Mucosa of descending colon (tissue), 3 donors: Measurements from ENCODE around the gene INO80D. TPM values are rescaled to one million over a fixed set of nuclear protein-coding genes. Genes with fewer than 3 reads are reported as not detected.

Source experiments
- ATAC-seq: fragments of 200-7000 bp; cut with Tn5 transposase; one replicate; pipeline ENCODE4 v1.9.1; 2020; ENCODE audit warnings: mild to moderate bottlenecking, moderate library complexity
- DNase-seq, 3 donors: peaks; one replicate each; pipeline ENCODE4 v3.0.0-alpha.2; 2020
- H3K36me3 ChIP-seq: fragments of 200-600 bp; one replicate; pipeline ENCODE4 v1.8.0; 2021; ENCODE audit warnings: low read depth, mild to moderate bottlenecking
- H3K4me1 ChIP-seq: fragments of 200-600 bp; one replicate; pipeline ENCODE4 v1.8.0; 2021; ENCODE audit warnings: low read depth, mild to moderate bottlenecking
- H3K4me3 ChIP-seq: fragments of 200-600 bp; one replicate; pipeline ENCODE4 v1.8.0; 2021; ENCODE audit warnings: mild to moderate bottlenecking
- H3K9me3 ChIP-seq: fragments of 200-600 bp; one replicate; pipeline ENCODE4 v1.8.0; 2021; ENCODE audit warnings: mild to moderate bottlenecking
- intact Hi-C, 2 donors: fragments of 100-400 bp; cut with DNase I in 1 of 2; cut with micrococcal nuclease in 1 of 2; formaldehyde crosslinking; loops; one replicate each; pipeline versions ENCODE4 v1.11.0 to v1.11.1; 2022; cut with DNase I, micrococcal nuclease
- total RNA-seq, 3 donors: library from RNA; stranded (reverse); fragmentation: NEBNext Ultra II Directional in 2 of 3; extraction: Animal tissue kit (Norgen Biotek cat#: 25700) in 2 of 3; gene quantifications; one replicate each; pipeline versions ENCODE4 v1.2.1 to v1.2.4, GENCODE V29; 2021 to 2023
- TF ChIP-seq, protein P1 (sequence below): fragments of 200-600 bp; IDR thresholded peaks from one replicate; pipeline ENCODE4 v1.8.0; 2022; ENCODE audit warnings: antibody characterized with exemption, mild to moderate bottlenecking
- donor health status: DM: no; HTN: no; CAD: no; lungs with moderate emphysema.
- donor health status: DM: no; HTN: no; CAD: no.
- donor health status: DM: no; HTN: yes; CAD: no.

The INO80D gene
- total RNA-seq, 3 donors from 2014 or later = 27.3 to 36.2 (median 30.8) TPM

DNA sequence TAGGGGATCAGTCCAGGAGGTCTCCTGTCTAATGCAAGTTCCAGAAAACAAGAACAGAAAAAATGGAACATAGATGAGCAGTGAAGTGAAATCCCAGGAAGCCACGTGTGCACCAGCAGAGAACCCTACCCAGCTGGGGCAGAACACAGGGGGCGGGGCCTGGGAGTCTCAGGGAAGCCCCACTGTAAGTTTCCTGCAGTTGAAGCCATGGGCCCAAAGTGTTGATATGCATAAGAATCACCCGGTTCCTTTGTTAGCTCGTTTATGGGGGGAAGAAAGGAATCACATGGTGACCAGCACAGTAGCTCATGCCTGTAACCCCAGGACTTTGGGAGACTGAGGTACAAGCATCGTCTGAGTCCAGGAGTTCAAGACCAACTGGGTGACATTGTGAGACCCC lies 131.3 kb downstream of the INO80D start:
- ATAC-seq (peak; percentile 38), DNase-seq (peak in 2 of 3 donors; percentile 37 to 52)
- TF ChIP-seq, protein P1, sequence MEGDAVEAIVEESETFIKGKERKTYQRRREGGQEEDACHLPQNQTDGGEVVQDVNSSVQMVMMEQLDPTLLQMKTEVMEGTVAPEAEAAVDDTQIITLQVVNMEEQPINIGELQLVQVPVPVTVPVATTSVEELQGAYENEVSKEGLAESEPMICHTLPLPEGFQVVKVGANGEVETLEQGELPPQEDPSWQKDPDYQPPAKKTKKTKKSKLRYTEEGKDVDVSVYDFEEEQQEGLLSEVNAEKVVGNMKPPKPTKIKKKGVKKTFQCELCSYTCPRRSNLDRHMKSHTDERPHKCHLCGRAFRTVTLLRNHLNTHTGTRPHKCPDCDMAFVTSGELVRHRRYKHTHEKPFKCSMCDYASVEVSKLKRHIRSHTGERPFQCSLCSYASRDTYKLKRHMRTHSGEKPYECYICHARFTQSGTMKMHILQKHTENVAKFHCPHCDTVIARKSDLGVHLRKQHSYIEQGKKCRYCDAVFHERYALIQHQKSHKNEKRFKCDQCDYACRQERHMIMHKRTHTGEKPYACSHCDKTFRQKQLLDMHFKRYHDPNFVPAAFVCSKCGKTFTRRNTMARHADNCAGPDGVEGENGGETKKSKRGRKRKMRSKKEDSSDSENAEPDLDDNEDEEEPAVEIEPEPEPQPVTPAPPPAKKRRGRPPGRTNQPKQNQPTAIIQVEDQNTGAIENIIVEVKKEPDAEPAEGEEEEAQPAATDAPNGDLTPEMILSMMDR = no peak
- no peaks in the 10 kb centered on the region for H3K36me3 ChIP-seq
- no peaks in the 10 kb centered on the region for H3K9me3 ChIP-seq
- no peak overlapping the region for H3K4me3 ChIP-seq
- intact Hi-C loops = no loop called here
- peaks cover 10% of the 10 kb centered on the region for H3K4me1 ChIP-seq

DNA sequence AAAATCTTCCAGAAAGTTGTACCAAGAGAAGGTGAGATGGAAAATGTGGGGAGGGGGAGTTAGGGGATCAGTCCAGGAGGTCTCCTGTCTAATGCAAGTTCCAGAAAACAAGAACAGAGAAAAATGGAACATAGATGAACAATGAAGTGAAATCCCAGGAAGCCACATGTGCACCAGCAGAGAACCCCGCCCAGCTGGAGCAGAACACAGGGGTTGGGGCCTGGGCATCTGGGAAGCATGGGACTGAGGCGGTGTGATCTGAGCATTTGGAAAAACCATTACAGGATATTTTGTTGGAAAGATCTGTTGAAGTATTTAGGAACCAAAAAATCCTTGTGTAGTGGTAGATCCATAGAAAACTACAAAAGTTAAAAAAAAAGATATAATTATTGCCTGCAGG lies 133.7 kb downstream of the INO80D start:
- TF ChIP-seq, protein P1 = no peak
- H3K4me3 ChIP-seq = no peak overlapping the region
- ATAC-seq = no peak
- no peaks in the 10 kb centered on the region for H3K36me3 ChIP-seq
- H3K9me3 ChIP-seq = no peaks in the 10 kb centered on the region
- H3K4me1 ChIP-seq = peaks cover 9% of the 10 kb centered on the region
- intact Hi-C loops = no loop called here
- DNase-seq = no peak

DNA sequence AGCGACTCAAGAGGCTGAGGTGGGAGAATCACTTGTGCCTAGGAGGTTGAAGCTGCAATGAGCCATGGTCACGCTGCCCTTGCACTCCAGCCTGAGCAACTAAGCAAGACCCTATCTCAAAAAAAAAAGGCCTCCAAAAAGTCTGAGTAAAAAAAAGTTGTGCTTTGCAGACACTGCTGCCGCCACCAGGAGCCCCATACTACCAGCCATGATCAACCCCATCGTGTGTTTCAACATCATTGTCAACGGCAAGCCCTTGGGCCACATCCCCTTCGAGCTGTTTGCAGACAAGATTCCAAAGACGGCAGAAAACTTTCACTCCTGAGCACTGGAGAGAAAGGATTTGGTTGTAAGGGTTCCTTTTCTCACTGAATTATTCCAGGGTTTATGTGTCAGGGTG lies 137.1 kb downstream of the INO80D start:
- no peaks in the 10 kb centered on the region for H3K36me3 ChIP-seq
- no peaks in the 10 kb centered on the region for H3K9me3 ChIP-seq
- peaks cover 4% of the 10 kb centered on the region for H3K4me1 ChIP-seq
- H3K4me3 ChIP-seq = no peak overlapping the region
- TF ChIP-seq, protein P1 = no peak
- intact Hi-C loops = no loop called here
- no peak for ATAC-seq
- no peak for DNase-seq

DNA sequence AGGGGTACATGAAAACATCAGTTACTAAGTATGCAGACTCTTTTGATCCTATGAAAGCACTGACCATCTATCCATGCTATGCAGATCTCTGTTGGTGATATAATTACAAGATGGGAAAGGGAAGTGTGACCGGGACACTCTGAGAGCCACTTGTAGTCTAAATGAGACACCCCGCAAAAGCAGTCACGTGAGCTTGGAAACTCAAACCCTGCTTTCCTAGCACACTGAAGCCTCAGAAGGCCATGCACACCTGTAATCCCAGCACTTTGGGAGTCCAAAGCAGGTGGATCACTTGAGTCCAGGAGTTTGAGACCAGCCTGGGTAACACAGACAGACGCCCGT lies 137.5 kb downstream of the INO80D start:
- no peaks in the 10 kb centered on the region for H3K36me3 ChIP-seq
- H3K4me3 ChIP-seq = no peak overlapping the region
- TF ChIP-seq, protein P1 = no peak
- intact Hi-C loops = no loop called here
- no peak for DNase-seq
- no peak for ATAC-seq
- H3K9me3 ChIP-seq = no peaks in the 10 kb centered on the region
- peaks cover 4% of the 10 kb centered on the region for H3K4me1 ChIP-seq

DNA sequence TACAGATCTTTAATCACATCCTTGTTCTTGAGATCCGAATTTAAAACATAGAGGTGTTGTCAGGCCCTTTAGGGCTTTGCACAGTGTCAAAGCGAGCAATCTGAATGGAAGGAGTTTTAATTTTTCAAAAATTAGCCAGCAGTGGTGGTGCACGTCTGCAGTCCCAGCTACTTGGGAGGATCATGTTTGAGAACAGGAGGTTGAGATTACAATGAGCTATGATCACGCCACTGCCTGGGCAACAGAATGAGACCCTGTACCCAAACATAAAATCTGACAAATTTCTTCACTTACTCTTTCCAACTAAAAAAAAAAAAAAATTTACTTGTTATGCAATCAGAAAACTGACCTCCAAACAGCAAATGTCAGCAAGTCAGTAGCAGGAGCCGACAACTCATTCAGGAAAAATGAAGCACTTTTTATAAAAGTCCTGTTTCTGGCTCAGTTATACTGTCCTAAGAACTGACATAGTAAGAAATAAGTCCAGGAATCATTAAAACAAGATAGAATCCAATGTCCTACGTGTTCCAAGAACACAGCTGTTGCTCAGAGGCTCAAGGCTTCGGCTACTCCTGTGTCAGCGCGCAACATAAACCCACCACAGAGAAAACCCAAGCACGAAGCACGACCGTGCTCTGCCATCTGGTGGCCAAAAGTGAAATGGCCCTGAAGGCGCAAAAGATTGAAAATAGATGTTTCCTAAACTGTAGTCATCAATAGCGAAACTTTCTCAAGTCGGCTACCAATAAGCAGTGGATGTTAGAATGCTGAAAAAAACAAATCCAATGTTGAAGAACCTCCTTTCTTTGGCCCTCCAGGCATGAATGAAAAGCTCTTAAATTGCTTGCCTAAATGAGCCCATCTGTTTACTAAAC lies 138.1 kb downstream of the INO80D start:
- peak in 2 of 3 donors; percentile 74 to 83 for DNase-seq
- ATAC-seq = peak; percentile 70
- TF ChIP-seq, protein P1 = peak; percentile 88
- H3K36me3 ChIP-seq = no peaks in the 10 kb centered on the region
- peaks cover 4% of the 10 kb centered on the region for H3K4me1 ChIP-seq
- H3K4me3 ChIP-seq = no peak overlapping the region
- H3K9me3 ChIP-seq = no peaks in the 10 kb centered on the region
- intact Hi-C loops = no loop called here
